Uterus (tissue), 4 donors: Measurements from ENCODE around the gene KIF5A. TPM values are rescaled to one million over a fixed set of nuclear protein-coding genes. Genes with fewer than 3 reads are reported as not detected.

ENCODE experiments used
- DNase-seq, 2 donors: peaks; one replicate each; pipeline ENCODE4 v3.0.0-alpha.2; 2019 to 2020
- H3K27ac ChIP-seq, 2 donors: fragments of 200-600 bp; sonication (generic); 1 replicate in 1 of 2; 2 replicates in 1 of 2; pipeline ENCODE4 v1.5.1; 2016 to 2018
- H3K27me3 ChIP-seq, 2 donors: fragments of 200-600 bp; sonication (generic); one replicate each; pipeline ENCODE4 v1.5.1; 2018 to 2019; ENCODE audit warnings: control low read depth in 1 of 2
- H3K36me3 ChIP-seq, 2 donors: fragments of 200-600 bp; sonication (generic); one replicate each; pipeline ENCODE4 v1.5.1; 2019; ENCODE audit warnings: control low read depth in 1 of 2
- H3K4me1 ChIP-seq, 2 donors: fragments of 200-600 bp; sonication (generic); one replicate each; pipeline ENCODE4 v1.5.1; 2018 to 2019; ENCODE audit warnings: control low read depth in 1 of 2
- H3K4me3 ChIP-seq, 2 donors: fragments of 200-600 bp; sonication (generic); 1 replicate in 1 of 2; 2 replicates in 1 of 2; pipeline ENCODE4 v1.5.1; 2018 to 2019; ENCODE audit warnings: mild to moderate bottlenecking in 1 of 2
- H3K9me3 ChIP-seq, 2 donors: fragments of 200-600 bp; sonication (generic); one replicate each; pipeline ENCODE4 v1.5.1; 2019; ENCODE audit warnings: control low read depth in 1 of 2
- POLR2A ChIP-seq, 2 donors: fragments of 450-650 bp; IDR thresholded peaks; one replicate each; pipeline ENCODE4 v1.6.1; 2016; ENCODE audit warnings: antibody characterized with exemption in 2 of 2, mild to moderate bottlenecking in 1 of 2, moderate library complexity in 1 of 2
- intact Hi-C: fragments of 100-400 bp; cut with DNase I; formaldehyde crosslinking; loops from one replicate; pipeline ENCODE4 v1.15.1; 2023; ENCODE audit warnings: low total_unique reads
- total RNA-seq, 4 donors: library from RNA; depleted of rRNA in 3 of 4; stranded (reverse); fragments of >200 nt in 3 of 4; gene quantifications; one replicate each; pipeline versions ENCODE4 v1.1.0 to v1.2.4, GENCODE V29; 2014 to 2023
- TF ChIP-seq, protein P1 (sequence below), 4 experiments: fragments of 200-600 bp in 2 of 4; fragments of 450-650 bp in 2 of 4; sonication (generic) in 2 of 4; IDR thresholded peaks; one replicate each; pipeline ENCODE4 v1.5.1; 2016 to 2019; ENCODE audit warnings: antibody characterized with exemption in 4 of 4, mild to moderate bottlenecking in 2 of 4, moderate library complexity in 1 of 4
- donor health status: DM: yes; HTN: yes; CAD: no.

Gene KIF5A
- total RNA-seq, 4 donors from 2014 or later: 0.59 to 5.1 (median 1.9) TPM

DNA sequence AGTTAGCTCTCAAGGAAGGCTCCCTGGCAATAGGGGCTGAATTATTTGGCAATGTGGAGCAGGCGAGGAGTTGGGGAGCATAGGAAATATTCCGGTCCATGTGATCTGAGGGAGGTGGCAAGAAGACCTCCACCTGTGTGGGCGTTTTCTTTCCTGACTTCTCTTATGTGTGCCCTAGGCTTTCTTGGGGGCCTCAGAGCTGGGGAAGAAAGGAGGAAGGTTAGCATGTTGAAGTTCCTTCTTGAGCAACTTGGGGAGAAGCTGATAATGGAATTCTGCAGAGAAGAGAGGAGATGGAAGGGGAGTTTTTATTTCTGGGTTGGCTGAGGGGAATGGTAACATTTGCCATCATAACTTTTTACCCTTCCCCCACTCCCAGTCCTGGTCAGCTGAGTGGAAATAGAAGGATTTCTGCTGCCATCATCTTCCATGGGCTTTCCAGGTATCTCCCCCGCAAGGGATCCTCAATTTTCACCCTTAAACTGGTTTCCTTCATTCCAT lies 56.0 kb downstream of the KIF5A start:
- no peak for TF ChIP-seq POLR2A (IDR thresholded peaks at IDR 0.05)
- TF ChIP-seq, protein P1, sequence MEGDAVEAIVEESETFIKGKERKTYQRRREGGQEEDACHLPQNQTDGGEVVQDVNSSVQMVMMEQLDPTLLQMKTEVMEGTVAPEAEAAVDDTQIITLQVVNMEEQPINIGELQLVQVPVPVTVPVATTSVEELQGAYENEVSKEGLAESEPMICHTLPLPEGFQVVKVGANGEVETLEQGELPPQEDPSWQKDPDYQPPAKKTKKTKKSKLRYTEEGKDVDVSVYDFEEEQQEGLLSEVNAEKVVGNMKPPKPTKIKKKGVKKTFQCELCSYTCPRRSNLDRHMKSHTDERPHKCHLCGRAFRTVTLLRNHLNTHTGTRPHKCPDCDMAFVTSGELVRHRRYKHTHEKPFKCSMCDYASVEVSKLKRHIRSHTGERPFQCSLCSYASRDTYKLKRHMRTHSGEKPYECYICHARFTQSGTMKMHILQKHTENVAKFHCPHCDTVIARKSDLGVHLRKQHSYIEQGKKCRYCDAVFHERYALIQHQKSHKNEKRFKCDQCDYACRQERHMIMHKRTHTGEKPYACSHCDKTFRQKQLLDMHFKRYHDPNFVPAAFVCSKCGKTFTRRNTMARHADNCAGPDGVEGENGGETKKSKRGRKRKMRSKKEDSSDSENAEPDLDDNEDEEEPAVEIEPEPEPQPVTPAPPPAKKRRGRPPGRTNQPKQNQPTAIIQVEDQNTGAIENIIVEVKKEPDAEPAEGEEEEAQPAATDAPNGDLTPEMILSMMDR (IDR thresholded peaks at IDR 0.05): no peak
- Histone ChIP-seq H3K9me3 (no peaks in the 10 kb centered on the region), H3K27ac (peak overlapping the region; percentile 95 to 96), H3K4me1 (no peaks in the 10 kb centered on the region), H3K36me3 (no peaks in the 10 kb centered on the region), H3K4me3 (no peak overlapping the region), H3K27me3 (no peaks in the 10 kb centered on the region)
- no peak for DNase-seq
- intact Hi-C loops: no loop called here

DNA sequence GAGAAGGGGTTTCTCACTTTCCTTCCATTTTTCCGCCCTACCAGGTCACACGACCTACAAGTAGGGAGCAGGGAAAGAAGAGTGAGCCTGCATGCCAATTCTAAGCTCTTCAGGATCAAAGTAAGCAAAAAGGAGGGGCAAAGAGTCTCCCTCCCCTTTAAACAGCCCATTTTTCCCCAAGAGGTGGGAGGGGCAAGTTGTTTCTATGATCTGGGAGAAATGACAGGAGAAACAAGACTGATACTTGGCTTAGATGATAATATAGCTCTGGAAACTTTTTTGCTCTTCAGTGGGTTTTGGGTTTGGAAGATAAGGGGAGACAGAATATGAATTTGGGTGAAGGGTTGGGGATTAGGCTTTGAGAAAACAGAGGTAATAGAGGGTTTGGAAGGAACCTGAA lies 56.6 kb downstream of the KIF5A start:
- Histone ChIP-seq H3K4me1 (no peaks in the 10 kb centered on the region), H3K9me3 (no peaks in the 10 kb centered on the region), H3K4me3 (no peak overlapping the region), H3K36me3 (no peaks in the 10 kb centered on the region), H3K27me3 (no peaks in the 10 kb centered on the region), H3K27ac (peak overlapping the region in 1 of 2 donors; percentile 95)
- intact Hi-C loops: no loop called here
- DNase-seq: no peak
- TF ChIP-seq POLR2A (IDR thresholded peaks at IDR 0.05): no peak
- TF ChIP-seq, protein P1 (IDR thresholded peaks at IDR 0.05): no peak

DNA sequence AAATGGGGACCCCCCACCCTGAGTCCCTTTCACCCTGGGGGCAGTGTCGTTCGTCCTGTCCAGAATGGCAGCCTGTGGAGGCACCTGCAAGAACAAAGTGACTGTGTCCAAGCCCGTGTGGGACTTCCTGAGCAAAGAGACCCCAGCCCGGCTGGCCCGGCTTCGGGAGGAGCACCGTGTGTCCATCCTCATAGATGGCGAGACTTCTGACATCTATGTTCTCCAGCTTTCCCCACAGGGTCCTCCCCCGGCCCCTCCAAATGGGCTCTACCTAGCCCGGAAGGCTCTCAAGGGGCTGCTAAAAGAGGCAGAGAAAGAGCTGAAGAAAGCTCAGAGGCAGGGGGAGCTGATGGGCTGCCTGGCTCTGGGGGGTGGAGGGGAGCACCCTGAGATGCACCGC lies 57.0 kb downstream of the KIF5A start:
- Histone ChIP-seq H3K4me1 (no peaks in the 10 kb centered on the region), H3K27ac (no peak overlapping the region), H3K9me3 (no peaks in the 10 kb centered on the region), H3K27me3 (no peaks in the 10 kb centered on the region), H3K36me3 (no peaks in the 10 kb centered on the region), H3K4me3 (no peak overlapping the region)
- intact Hi-C loops: no loop called here
- no peak for DNase-seq
- TF ChIP-seq, protein P1 (IDR thresholded peaks at IDR 0.05): no peak
- TF ChIP-seq POLR2A (IDR thresholded peaks at IDR 0.05): no peak

DNA sequence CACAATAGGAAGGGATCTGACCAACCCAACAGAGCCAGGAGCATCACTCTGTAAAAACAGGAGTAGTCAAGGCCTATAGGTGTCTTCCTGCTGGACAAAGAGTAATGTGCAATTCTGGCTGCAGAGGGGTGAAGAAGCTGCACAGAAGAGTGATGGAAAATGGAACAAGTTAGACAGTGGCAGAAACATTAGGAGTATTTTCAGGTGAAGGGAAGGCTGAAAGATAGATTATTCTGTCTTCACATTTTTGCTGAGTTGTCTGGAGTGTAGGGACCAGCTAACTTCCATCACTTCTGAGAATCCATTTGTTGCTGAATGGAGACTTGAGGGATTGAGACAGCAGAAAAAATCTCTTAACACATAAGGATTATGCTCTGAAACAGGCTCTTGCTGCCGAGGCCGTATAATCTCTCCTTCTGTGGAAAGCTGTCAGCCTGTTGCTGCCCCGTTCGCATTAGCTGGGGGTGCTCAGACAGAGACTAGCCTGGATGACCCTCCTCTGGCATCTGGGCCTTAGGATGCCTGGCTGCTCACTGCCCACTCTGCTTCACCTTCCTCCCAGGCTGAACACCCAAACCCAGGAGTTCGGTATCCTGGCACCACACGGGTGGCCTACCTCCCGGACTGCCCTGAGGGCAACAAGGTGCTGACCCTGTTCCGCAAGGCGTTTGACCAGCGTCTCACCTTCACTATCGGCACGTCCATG lies 58.3 kb downstream of the KIF5A start:
- H3K27me3 ChIP-seq: no peaks in the 10 kb centered on the region
- H3K36me3 ChIP-seq: no peaks in the 10 kb centered on the region
- H3K4me3 ChIP-seq: no peak overlapping the region
- no peak overlapping the region for H3K27ac ChIP-seq
- DNase-seq: no peak
- H3K4me1 ChIP-seq: no peaks in the 10 kb centered on the region
- no peaks in the 10 kb centered on the region for H3K9me3 ChIP-seq
- intact Hi-C loops: no loop called here
- no peak for TF ChIP-seq POLR2A (IDR thresholded peaks at IDR 0.05)
- TF ChIP-seq, protein P1 (IDR thresholded peaks at IDR 0.05): no peak

DNA sequence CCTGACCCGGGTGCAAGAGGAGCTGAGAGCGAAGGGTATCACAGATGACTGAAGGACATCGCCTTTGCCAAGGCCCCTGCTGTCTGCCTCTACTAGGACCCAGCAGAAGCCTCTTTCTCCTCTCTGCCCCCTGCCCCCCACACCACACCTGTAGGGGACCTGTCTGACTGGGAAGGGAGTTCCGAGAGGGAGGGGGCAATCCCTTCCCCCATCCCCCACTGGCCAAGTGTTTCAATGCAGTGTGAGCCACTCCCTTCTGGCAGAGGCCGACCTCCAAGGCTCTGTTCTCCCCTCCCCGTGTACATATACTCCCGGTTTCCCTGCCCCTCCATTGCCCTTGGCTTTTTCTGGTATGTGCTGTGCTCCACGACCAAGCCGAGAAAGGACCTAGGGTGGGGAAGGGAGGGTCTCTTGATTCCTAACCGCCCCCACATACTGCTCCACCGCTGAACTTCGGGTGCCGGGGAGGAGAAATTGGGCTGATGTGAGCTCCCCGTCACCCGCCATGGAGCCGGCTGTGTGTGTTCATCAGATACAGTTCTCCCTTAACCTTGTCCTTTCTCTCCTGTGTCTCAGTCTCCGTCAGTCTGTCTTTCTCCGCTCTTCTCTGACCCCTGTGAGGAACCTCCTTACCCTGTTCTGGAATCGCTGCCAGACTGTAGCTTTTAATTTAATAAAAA lies 59.4 kb downstream of the KIF5A start:
- TF ChIP-seq POLR2A (IDR thresholded peaks at IDR 0.05): no peak
- TF ChIP-seq, protein P1 (IDR thresholded peaks at IDR 0.05): no peak
- no peaks in the 10 kb centered on the region for H3K27me3 ChIP-seq
- no peaks in the 10 kb centered on the region for H3K9me3 ChIP-seq
- H3K27ac ChIP-seq: peak overlapping the region; percentile 93 to 94
- no peaks in the 10 kb centered on the region for H3K36me3 ChIP-seq
- H3K4me3 ChIP-seq: peak overlapping the region; percentile 70 to 81
- intact Hi-C loops: no loop called here
- DNase-seq: peak; percentile 38 to 44
- H3K4me1 ChIP-seq: no peaks in the 10 kb centered on the region
